Measurements from ENCODE around the gene BCL11B. TPM values are rescaled to one million over a fixed set of nuclear protein-coding genes. Genes with fewer than 3 reads are reported as not detected.

The BCL11B gene
- total RNA-seq, 4 donors from 2014 or later = 0.21 to 0.78 (median 0.26) TPM

GRCh38 chr14:99224116-99224910 is 47.7 kb downstream of the BCL11B start:
- Histone ChIP-seq H3K36me3 (no peaks in the 10 kb centered on the region), H3K4me1 (no peaks in the 10 kb centered on the region), H3K27ac (no peak overlapping the region), H3K4me3 (no peak overlapping the region), H3K27me3 (peaks cover 0 to 4% of the 10 kb centered on the region in 2 donors), H3K9me3 (no peaks in the 10 kb centered on the region)
- 60 to 65% methylated on average over 11 to 12 of the region's 12 CpGs for WGBS, 2 donors
- no peak for DNase-seq (ENCODE audit: low spot score in 2 of 2)
- no peak for TF ChIP-seq POLR2A (IDR thresholded peaks at IDR 0.05)
- no peak for TF ChIP-seq CTCF (IDR thresholded peaks at IDR 0.05)
- TF ChIP-seq EP300 (IDR thresholded peaks at IDR 0.05) = no peak

GRCh38 chr14:99221445-99221844 is 50.6 kb downstream of the BCL11B start:
- 87 to 89% methylated on average over 9 to 11 of the region's 13 CpGs for WGBS, 2 donors
- TF ChIP-seq POLR2A (IDR thresholded peaks at IDR 0.05) = no peak
- no peak for TF ChIP-seq EP300 (IDR thresholded peaks at IDR 0.05)
- no peak for TF ChIP-seq CTCF (IDR thresholded peaks at IDR 0.05)

GRCh38 chr14:99217066-99217955 is 54.7 kb downstream of the BCL11B start:
- H3K27me3 ChIP-seq = no peaks in the 10 kb centered on the region
- DNase-seq (ENCODE audit: low spot score in 2 of 2) = no peak
- WGBS, 2 donors = 70 to 74% methylated on average over 13 of the region's 13 CpGs
- H3K36me3 ChIP-seq = no peaks in the 10 kb centered on the region
- TF ChIP-seq CTCF (IDR thresholded peaks at IDR 0.05) (no peak), EP300 (IDR thresholded peaks at IDR 0.05) (no peak), POLR2A (IDR thresholded peaks at IDR 0.05) (no peak)
- no peaks in the 10 kb centered on the region for H3K9me3 ChIP-seq
- H3K4me1 ChIP-seq = peaks cover 0 to 13% (median 0%) of the 10 kb centered on the region in 4 donors
- H3K27ac ChIP-seq = no peak overlapping the region
- H3K4me3 ChIP-seq = no peak overlapping the region

More at GRCh38 chr14:99221445-99221844, 50.6 kb downstream of the BCL11B start:
- Histone ChIP-seq H3K27me3 (peaks cover 0 to 4% of the 10 kb centered on the region in 2 donors), H3K27ac (no peak overlapping the region), H3K4me3 (no peak overlapping the region), H3K4me1 (no peaks in the 10 kb centered on the region), H3K36me3 (no peaks in the 10 kb centered on the region), H3K9me3 (no peaks in the 10 kb centered on the region)
- no peak for DNase-seq (ENCODE audit: low spot score in 2 of 2)

GRCh38 chr14:99216191-99216590 is 55.8 kb downstream of the BCL11B start:
- TF ChIP-seq CTCF (IDR thresholded peaks at IDR 0.05) = no peak
- TF ChIP-seq EP300 (IDR thresholded peaks at IDR 0.05) = no peak
- no peak for TF ChIP-seq POLR2A (IDR thresholded peaks at IDR 0.05)
- H3K36me3 ChIP-seq = no peaks in the 10 kb centered on the region
- peaks cover 0 to 13% (median 0%) of the 10 kb centered on the region in 4 donors for H3K4me1 ChIP-seq
- no peak overlapping the region for H3K27ac ChIP-seq
- no peak for DNase-seq (ENCODE audit: low spot score in 2 of 2)
- H3K4me3 ChIP-seq = no peak overlapping the region
- H3K9me3 ChIP-seq = no peaks in the 10 kb centered on the region
- H3K27me3 ChIP-seq = no peaks in the 10 kb centered on the region
- 85 to 86% methylated on average over 10 of the region's 10 CpGs for WGBS, 2 donors

Measured in tibial nerve (tissue), 4 donors.